Measurements from ENCODE around the gene THTPA.
A peak's percentile ranks its signal among the peaks of the same experiment; 100 is the strongest.

Gene THTPA

GRCh38 chr14:23555882-23556699 lies at the start of gene THTPA:
Gene THTPA (plus strand): TSS chr14:23556271. CDS start chr14:23556758, 487 bp downstream.
- peak; percentile 97 for DNase-seq

- peak; percentile 12 for DNase-seq
Measured at GRCh38 chr14:23512156-23512555, 43.9 kb upstream of the THTPA start.

- no peak for DNase-seq
Measured at GRCh38 chr14:23513005-23513817, 42.9 kb upstream of the THTPA start.

- no peak for DNase-seq
Measured at GRCh38 chr14:23513818-23514643, 42.0 kb upstream of the THTPA start.

GRCh38 chr14:23514644-23514957 lies 41.5 kb upstream of the THTPA start:
- no peak for DNase-seq

- DNase-seq: no peak
Measured at GRCh38 chr14:23517650-23518326, 38.3 kb upstream of the THTPA start.

- no peak for DNase-seq
Measured at GRCh38 chr14:23518709-23519108, 37.4 kb upstream of the THTPA start.

GRCh38 chr14:23520899-23521533 lies 35.1 kb upstream of the THTPA start:
- DNase-seq: no peak

- DNase-seq: no peak
Measured at GRCh38 chr14:23521785-23522640, 34.1 kb upstream of the THTPA start.

GRCh38 chr14:23522643-23523198 lies 33.4 kb upstream of the THTPA start:
- no peak for DNase-seq

- DNase-seq: no peak
Measured at GRCh38 chr14:23523229-23524016, 32.6 kb upstream of the THTPA start.

- DNase-seq: no peak
Measured at GRCh38 chr14:23524954-23525353, 31.1 kb upstream of the THTPA start.

GRCh38 chr14:23525611-23526010 lies 30.5 kb upstream of the THTPA start:
- no peak for DNase-seq

GRCh38 chr14:23528555-23528954 lies 27.5 kb upstream of the THTPA start:
- no peak for DNase-seq

- no peak for DNase-seq
Measured at GRCh38 chr14:23529016-23529415, 27.1 kb upstream of the THTPA start.

GRCh38 chr14:23530375-23531055 lies 25.6 kb upstream of the THTPA start:
- no peak for DNase-seq

- no peak for DNase-seq
Measured at GRCh38 chr14:23531391-23531790, 24.7 kb upstream of the THTPA start.

GRCh38 chr14:23532658-23533057 lies 23.4 kb upstream of the THTPA start:
- DNase-seq: no peak

- DNase-seq: no peak
Measured at GRCh38 chr14:23533652-23534435, 22.2 kb upstream of the THTPA start.
